GM18517 (cell line): ENCODE results near the gene BEST3.
"Not testable (repeated sequence)": the region's sequence is repeated elsewhere in the genome, so short reads cannot be mapped to it uniquely, and the experiment has no call there.

Experiments used
- ATAC-seq: cut with Tn5 transposase; IDR thresholded peaks from one replicate; pipeline ENCODE4 v1.9.1; 2021; ENCODE audit warnings: mild to moderate bottlenecking, moderate library complexity; ENCODE audit not compliant: unreplicated experiment

Gene BEST3

GRCh38 chr12:69688471-69689427, 10.4 kb downstream of the BEST3 start:
- peak; percentile 46 for ATAC-seq

DNA sequence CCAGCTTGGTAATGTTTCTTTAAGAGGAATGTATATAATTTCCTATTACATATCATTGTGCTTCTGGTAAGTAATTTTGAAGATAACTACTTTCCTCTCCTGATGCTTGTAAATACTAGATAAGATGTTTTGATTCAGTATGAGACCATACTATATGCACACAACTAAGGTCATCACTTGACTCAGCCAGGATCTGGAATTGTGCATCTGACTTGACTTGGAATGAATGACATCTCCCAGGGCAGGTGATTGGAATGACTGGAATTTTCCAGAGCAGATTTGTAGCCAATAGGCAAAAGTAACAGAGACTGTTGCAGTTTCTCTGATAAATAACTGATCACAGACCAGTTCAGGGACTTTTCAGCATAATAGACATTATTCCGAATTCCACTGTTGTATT, 11.1 kb downstream of the BEST3 start:
- no peak for ATAC-seq

- ATAC-seq = no peak
Observed at GRCh38 chr12:69687390-69687789, 11.7 kb downstream of the BEST3 start.

GRCh38 chr12:69686731-69687130, 12.4 kb downstream of the BEST3 start:
- ATAC-seq = peak; percentile 56

GRCh38 chr12:69685810-69686209, 13.3 kb downstream of the BEST3 start:
- ATAC-seq = peak; percentile 60

DNA sequence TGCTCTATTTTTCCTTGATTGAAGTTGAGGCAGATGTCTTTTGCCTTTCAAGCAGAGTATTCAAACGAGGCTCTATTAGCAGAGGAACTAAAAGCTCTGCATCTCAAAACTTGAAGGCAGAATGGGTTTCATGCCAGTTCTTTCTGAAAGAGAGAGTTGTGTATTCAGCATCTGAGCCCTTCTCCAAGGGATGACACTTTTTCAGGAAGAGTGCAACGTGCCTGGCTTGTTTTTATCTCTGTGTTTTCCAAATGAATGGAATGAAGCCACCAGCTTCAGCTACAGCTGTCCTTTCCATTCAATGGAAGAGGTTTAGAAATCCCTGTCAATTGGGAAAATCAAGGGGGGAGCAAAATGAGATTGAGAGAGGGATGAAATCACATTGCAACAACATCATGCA, 14.6 kb downstream of the BEST3 start:
- no peak for ATAC-seq

DNA sequence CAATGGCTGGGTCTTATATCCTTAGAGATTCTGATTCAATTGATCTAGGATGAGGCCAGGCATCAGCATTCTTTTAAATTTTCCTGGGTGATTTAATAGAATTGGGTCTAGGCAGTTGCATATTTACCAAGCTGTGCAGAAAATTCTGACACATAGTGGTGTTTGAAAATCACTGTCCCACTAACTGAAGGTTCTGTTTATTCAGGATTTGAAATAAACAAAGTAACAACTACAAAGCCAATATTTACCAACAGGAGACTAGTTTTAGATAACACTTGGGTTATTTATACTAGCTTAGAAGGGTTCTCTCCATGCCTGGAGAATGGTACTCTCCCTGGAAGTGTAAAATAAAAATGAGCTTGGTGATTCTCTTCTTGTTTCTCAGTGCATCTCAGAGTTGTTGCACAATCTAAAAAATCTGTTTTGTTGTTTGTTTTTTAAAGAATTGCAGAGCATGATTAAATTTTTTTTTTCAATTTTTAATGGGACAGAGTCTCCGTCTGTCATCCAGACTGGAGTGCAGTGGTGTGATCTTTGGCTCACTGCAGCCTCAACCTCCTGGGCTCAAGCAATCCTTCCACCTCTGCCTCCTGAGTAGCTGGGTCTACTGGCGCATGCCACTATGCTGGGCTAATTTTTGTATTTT, 16.9 kb downstream of the BEST3 start:
- ATAC-seq = no peak

DNA sequence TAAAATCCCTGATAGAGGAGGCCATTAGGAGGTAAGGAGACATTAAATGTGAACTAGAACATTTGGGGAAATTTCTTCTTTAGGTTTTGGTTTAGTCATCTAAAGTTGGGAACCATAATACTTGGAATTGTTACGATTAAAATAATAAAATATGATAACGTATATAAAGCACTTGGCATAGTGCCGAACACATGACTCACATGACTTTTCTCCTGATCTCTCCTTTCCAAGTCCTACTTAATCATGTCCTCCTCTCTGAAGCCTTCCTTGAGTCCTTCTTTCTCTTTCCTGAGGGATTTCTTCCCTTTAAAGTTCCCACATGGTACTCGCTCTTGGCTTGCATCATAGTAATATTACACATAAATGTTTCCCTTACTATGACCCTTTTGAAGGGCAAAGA, 20.0 kb downstream of the BEST3 start:
- no peak for ATAC-seq

GRCh38 chr12:69676257-69677012, 22.7 kb downstream of the BEST3 start:
- no peak for ATAC-seq

- no peak for ATAC-seq
Observed at GRCh38 chr12:69672195-69672594, 26.9 kb downstream of the BEST3 start.

DNA sequence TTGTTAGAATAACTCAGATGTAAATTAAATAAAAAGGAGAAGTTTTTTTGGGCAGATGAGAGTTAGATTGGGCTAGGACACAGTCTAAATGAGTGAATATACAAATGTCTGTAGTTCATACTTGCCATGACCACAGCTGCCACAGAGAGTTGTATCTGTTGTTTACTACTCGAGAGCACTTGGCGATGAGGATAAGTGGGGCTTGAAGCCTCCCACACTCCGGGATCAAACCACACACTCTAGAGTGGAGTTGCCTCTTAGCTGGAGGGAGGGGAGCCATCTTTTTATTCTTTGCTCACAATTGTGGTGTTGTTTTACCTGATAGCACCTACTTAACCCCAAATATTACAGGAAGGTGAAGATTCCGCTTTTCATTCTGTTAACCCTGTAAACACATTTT, 27.5 kb downstream of the BEST3 start:
- ATAC-seq = no peak

- no peak for ATAC-seq
Observed at GRCh38 chr12:69666798-69667197, 32.3 kb downstream of the BEST3 start.

GRCh38 chr12:69664930-69665377, 34.1 kb downstream of the BEST3 start:
- ATAC-seq = not testable (repeated sequence)

DNA sequence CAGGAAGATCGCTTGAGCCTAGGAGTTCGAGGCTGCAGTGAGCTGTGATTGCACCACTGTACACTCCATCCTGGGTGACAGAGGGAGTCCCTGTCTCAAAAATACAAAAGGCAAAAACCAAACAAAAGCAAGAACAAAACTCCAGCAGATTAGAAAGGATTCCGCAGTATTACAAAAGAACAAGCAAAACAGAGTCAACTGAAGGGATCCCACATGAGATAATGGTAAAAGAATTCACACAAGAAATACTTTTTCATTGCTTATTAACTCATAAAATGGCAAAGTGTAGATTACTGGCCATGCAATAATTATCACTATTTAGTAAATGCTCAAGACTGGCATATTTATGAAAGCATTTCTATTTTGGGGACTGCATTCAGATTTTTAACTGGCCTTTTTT, 35.4 kb downstream of the BEST3 start:
- ATAC-seq = no peak

GRCh38 chr12:69662764-69663163, 36.3 kb downstream of the BEST3 start:
- ATAC-seq = no peak

GRCh38 chr12:69661386-69661785, 37.7 kb downstream of the BEST3 start:
- ATAC-seq = no peak

DNA sequence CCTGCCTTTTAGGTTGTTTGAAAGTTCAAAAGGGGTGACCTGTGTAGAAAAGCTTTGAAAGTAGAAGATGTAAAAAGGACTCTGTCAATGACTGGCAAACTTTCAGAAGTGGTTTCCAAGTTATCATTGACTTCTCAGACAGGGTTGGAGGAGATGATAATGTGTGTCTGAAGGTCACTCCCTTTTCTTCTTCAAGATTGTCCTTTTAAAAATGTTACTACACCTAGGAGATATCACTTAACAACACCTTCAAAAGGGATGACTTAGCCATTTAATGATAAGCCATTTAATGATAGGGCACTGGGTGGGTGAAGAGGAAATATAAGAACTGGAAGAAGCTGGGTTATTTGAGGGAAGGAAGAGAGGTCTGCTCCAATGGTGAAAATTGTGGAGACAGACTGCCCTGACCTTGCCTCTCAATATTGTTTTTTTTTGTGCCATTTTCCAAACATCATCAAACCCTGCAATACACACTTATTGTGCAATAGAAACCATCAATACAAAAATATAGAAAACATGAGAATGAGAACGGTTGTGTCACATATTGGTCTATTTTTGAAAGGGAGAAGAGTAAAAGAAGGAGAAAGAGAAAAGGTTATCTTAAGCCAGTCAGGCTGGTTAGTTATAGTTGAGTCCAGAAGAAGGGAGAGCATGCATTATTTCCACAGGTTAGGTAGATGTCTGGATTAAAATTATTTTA, 38.8 kb downstream of the BEST3 start:
- ATAC-seq = no peak

DNA sequence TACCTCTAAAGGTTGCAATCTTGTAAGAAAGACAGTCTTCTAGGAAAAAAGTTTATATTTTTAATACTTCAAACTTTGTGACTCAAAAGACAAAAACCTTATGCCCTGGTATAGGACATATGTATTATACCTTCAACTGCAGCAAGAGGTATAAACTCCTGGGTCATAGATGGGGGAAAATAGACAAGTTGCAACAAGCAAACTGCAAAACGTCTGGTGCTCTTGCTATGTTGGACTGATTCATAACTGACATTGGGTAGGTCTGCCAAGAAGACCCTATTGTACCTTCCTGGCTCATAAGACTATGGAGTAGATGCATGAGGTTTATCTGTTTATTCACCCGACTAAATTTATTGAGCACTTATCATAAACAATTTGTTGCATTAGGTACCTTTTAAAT, 40.9 kb downstream of the BEST3 start:
- ATAC-seq = no peak

DNA sequence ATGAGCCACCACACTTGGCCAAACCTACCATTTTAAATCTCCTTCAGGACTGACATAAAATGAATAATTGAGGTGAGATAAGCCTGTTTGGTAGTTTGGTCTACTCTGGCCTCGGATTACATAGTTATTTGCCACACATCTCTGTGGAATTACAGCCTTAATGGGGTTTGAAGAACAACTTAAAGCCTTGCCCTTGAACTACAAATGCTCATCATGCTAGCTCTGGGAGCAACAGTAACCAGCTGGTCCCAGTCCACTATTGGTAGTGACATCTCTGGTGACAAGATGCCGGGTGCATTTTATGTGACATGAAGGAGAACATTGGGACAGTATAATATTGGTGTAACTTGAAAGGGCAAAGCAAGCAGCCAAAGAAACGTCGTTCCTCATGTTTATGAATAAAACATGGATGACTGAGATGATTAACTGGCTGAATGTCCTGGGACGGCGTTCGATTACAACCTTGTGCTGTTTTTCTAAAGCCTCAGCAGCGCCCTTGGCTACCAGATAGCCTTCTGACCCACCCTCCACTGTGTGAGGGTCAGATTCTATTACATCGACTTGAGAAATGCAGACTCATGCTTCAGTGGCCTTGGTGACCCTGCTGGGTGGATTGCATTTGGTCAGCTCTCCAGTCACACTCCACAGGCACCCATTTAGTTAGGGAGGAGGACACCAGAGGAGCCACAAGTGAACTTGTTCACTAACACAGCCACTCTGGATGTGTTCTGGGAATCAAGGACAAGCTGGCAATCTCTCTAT, 41.5 kb downstream of the BEST3 start:
- ATAC-seq = no peak
